ENCODE data around the gene FYN.

DNA sequence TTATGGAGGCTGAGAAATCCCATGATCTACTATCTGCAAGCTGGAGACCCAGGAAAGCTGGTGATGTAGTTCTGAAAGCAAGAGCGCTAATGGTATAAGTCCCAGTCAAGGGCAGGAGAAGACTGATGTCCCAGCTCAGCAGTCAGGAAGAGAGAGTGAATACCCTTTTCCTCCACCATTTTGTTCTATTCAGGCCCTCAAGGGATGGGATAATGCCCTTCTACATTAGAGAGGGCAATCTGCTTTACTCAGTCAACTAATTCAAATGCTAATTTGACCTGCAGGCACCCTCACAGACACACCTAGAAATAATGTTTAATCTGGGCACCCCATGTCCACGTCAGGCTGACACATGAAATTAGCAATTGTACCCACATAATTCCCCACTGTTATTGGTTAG lies 10.8 kb upstream of the FYN start:
- TF ChIP-seq, protein P1, sequence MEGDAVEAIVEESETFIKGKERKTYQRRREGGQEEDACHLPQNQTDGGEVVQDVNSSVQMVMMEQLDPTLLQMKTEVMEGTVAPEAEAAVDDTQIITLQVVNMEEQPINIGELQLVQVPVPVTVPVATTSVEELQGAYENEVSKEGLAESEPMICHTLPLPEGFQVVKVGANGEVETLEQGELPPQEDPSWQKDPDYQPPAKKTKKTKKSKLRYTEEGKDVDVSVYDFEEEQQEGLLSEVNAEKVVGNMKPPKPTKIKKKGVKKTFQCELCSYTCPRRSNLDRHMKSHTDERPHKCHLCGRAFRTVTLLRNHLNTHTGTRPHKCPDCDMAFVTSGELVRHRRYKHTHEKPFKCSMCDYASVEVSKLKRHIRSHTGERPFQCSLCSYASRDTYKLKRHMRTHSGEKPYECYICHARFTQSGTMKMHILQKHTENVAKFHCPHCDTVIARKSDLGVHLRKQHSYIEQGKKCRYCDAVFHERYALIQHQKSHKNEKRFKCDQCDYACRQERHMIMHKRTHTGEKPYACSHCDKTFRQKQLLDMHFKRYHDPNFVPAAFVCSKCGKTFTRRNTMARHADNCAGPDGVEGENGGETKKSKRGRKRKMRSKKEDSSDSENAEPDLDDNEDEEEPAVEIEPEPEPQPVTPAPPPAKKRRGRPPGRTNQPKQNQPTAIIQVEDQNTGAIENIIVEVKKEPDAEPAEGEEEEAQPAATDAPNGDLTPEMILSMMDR (IDR thresholded peaks at IDR 0.05) = no peak
- no peak for TF ChIP-seq POLR2A (IDR thresholded peaks at IDR 0.05)
